H9 (cell line): ENCODE measurements around the gene HSPA12A. TPM values are rescaled to one million over a fixed set of nuclear protein-coding genes. Genes with fewer than 3 reads are reported as not detected.

Experiments used
- DNase-seq: peaks from one replicate; pipeline ENCODE4 v3.0.0-alpha.2; 2017
- H2AFZ ChIP-seq: one replicate; pipeline ENCODE4 v1.6.1; 2013; ENCODE audit warnings: mild to moderate bottlenecking, low read length, control low read depth, moderate library complexity
- H2AK5ac ChIP-seq: 2 replicates; pipeline ENCODE4 v1.6.1; 2013; ENCODE audit warnings: low read length, control low read depth, mixed read lengths; ENCODE audit not compliant: insufficient read length
- H2BK120ac ChIP-seq: one replicate; pipeline ENCODE4 v1.6.1; 2013; ENCODE audit warnings: low read depth, mild to moderate bottlenecking, low read length, control low read depth, inconsistent platforms; ENCODE audit not compliant: poor library complexity, severe bottlenecking
- H2BK12ac ChIP-seq: 2 replicates; pipeline ENCODE4 v1.6.1; 2013; ENCODE audit warnings: low read length, control low read depth, mixed read lengths, low read depth; ENCODE audit not compliant: insufficient read length
- H2BK15ac ChIP-seq: 2 replicates; pipeline ENCODE4 v1.6.1; 2013; ENCODE audit warnings: low read depth, low read length, control low read depth
- H2BK20ac ChIP-seq: one replicate; pipeline ENCODE4 v1.6.1; 2013; ENCODE audit warnings: low read depth, mild to moderate bottlenecking, low read length, control low read depth, inconsistent platforms; ENCODE audit not compliant: poor library complexity, severe bottlenecking
- H2BK5ac ChIP-seq: 2 replicates; pipeline ENCODE4 v1.6.1; 2013; ENCODE audit warnings: low read length, control low read depth, mixed read lengths; ENCODE audit not compliant: insufficient read length
- H3K14ac ChIP-seq: 2 replicates; pipeline ENCODE4 v1.6.1; 2013; ENCODE audit warnings: low read length, control low read depth; ENCODE audit not compliant: insufficient read depth
- H3K18ac ChIP-seq: 2 replicates; pipeline ENCODE4 v1.6.1; 2013; ENCODE audit warnings: low read depth, mild to moderate bottlenecking, mixed read lengths, low read length, control low read depth; ENCODE audit not compliant: insufficient read length
- H3K23ac ChIP-seq: 2 replicates; pipeline ENCODE4 v1.6.1; 2013; ENCODE audit warnings: low read length, control low read depth, mixed read lengths, low read depth; ENCODE audit not compliant: insufficient read length
- H3K23me2 ChIP-seq: 2 replicates; pipeline ENCODE4 v1.6.1; 2013; ENCODE audit warnings: low read depth, mild to moderate bottlenecking, mixed read lengths, low read length, control low read depth; ENCODE audit not compliant: insufficient read length, poor library complexity, severe bottlenecking
- H3K27ac ChIP-seq: 2 replicates; pipeline ENCODE4 v1.5.1; 2013; ENCODE audit warnings: low read length, control low read depth, mixed read lengths, low read depth; ENCODE audit not compliant: insufficient read length
- H3K27me3 ChIP-seq: 2 replicates; pipeline ENCODE4 v1.6.1; 2013; ENCODE audit warnings: low read length, control low read depth, inconsistent platforms; ENCODE audit not compliant: insufficient read depth
- H3K4ac ChIP-seq: 2 replicates; pipeline ENCODE4 v1.6.1; 2013; ENCODE audit warnings: low read depth, mild to moderate bottlenecking, control low read depth, inconsistent platforms, low read length, moderate library complexity
- H3K4me1 ChIP-seq: 2 replicates; pipeline ENCODE4 v1.6.1; 2013; ENCODE audit warnings: low read length, control low read depth, inconsistent platforms; ENCODE audit not compliant: insufficient read depth
- H3K4me2 ChIP-seq: 2 replicates; pipeline ENCODE4 v1.6.1; 2013; ENCODE audit warnings: low read length, control low read depth, mixed read lengths; ENCODE audit not compliant: insufficient read length, insufficient read depth
- H3K56ac ChIP-seq: 2 replicates; pipeline ENCODE4 v1.6.1; 2013; ENCODE audit warnings: low read depth, mild to moderate bottlenecking, mixed read lengths, low read length, control low read depth; ENCODE audit not compliant: insufficient read length
- H3K79me1 ChIP-seq: 2 replicates; pipeline ENCODE4 v1.6.1; 2013; ENCODE audit warnings: low read depth, mild to moderate bottlenecking, moderate library complexity, low read length, control low read depth, inconsistent platforms; ENCODE audit not compliant: insufficient read depth, poor library complexity, severe bottlenecking
- H3K79me2 ChIP-seq: 2 replicates; pipeline ENCODE4 v1.6.1; 2013; ENCODE audit warnings: low read length, control low read depth, inconsistent platforms; ENCODE audit not compliant: insufficient read depth
- H3K9ac ChIP-seq: 2 replicates; pipeline ENCODE4 v1.6.1; 2013; ENCODE audit warnings: low read length, control low read depth, mixed read lengths; ENCODE audit not compliant: insufficient read length; ENCODE audit errors: extremely low read depth
- H3K9me3 ChIP-seq: one replicate; pipeline ENCODE4 v1.6.1; 2013; ENCODE audit warnings: low read depth, low read length, inconsistent platforms; ENCODE audit not compliant: control insufficient read depth
- H3T11ph ChIP-seq: one replicate; pipeline ENCODE4 v1.6.1; 2013; ENCODE audit warnings: mild to moderate bottlenecking, low read length, control low read depth, inconsistent platforms
- H4K20me1 ChIP-seq: one replicate; pipeline ENCODE4 v1.6.1; 2013; ENCODE audit not compliant: control insufficient read depth, insufficient read length, insufficient read depth
- H4K5ac ChIP-seq: 2 replicates; pipeline ENCODE4 v1.6.1; 2013; ENCODE audit warnings: low read depth, mild to moderate bottlenecking, mixed read lengths, low read length, control low read depth; ENCODE audit not compliant: insufficient read length
- H4K8ac ChIP-seq: replicated peaks from 2 replicates; pipeline ENCODE4 v1.6.1; 2013; ENCODE audit warnings: low read length, control low read depth, mixed read lengths, low read depth; ENCODE audit not compliant: insufficient read length
- H4K91ac ChIP-seq: 2 replicates; pipeline ENCODE4 v1.6.1; 2013; ENCODE audit warnings: low read depth, mild to moderate bottlenecking, moderate library complexity, mixed read lengths, low read length, control low read depth; ENCODE audit not compliant: insufficient read length
- H3K27ac Mint-ChIP-seq, 3 experiments: 2 replicates in 2 of 3; 3 replicates in 1 of 3; pipeline ENCODE4 v1.8.0; 2020 to 2021; ENCODE audit warnings: mixed read lengths in 3 of 3, mild to moderate bottlenecking in 1 of 3, moderate library complexity in 1 of 3
- H3K27me3 Mint-ChIP-seq: 2 replicates; pipeline ENCODE4 v1.8.0; 2021; ENCODE audit warnings: low read depth, mild to moderate bottlenecking, moderate library complexity, mixed read lengths
- H3K36me3 Mint-ChIP-seq, 3 experiments: 2 replicates in 2 of 3; 3 replicates in 1 of 3; pipeline ENCODE4 v1.8.0; 2020 to 2021; ENCODE audit warnings: low read depth in 3 of 3, mixed read lengths in 3 of 3; ENCODE audit not compliant: insufficient read depth in 1 of 3
- H3K4me1 Mint-ChIP-seq, 2 experiments: 2 replicates each; pipeline ENCODE4 v1.8.0; 2020; ENCODE audit warnings: mixed read lengths in 2 of 2
- H3K4me3 Mint-ChIP-seq, 2 experiments: 2 replicates in 1 of 2; 3 replicates in 1 of 2; pipeline ENCODE4 v1.8.0; 2020 to 2021; ENCODE audit warnings: mild to moderate bottlenecking in 2 of 2, mixed read lengths in 2 of 2, moderate library complexity in 1 of 2
- H3K9me3 Mint-ChIP-seq, 2 experiments: 2 replicates in 1 of 2; 3 replicates in 1 of 2; pipeline ENCODE4 v1.8.0; 2020; ENCODE audit warnings: mild to moderate bottlenecking in 2 of 2, mixed read lengths in 2 of 2, moderate library complexity in 1 of 2
- CTCF ChIP-seq: fragments of 200-600 bp; sonication (generic); conservative IDR thresholded peaks from 3 replicates; pipeline ENCODE4 v1.8.0; 2021; ENCODE audit warnings: antibody characterized with exemption, mild to moderate bottlenecking
- WGBS: extraction: QIAGEN DNeasy Blood & Tissue Kit; methylation state at CpG from one replicate; pipeline ENCODE4 v1.1.7; 2013; ENCODE audit warnings: missing lambda C conversion rate, low lambda C conversion rate, mixed read lengths; ENCODE audit not compliant: insufficient read length; ENCODE audit errors: extremely low coverage; 5-methylcytosine and 5-hydroxymethylcytosine counted together
- total RNA-seq: library from RNA; stranded (reverse); gene quantifications from 2 replicates; pipeline ENCODE4 v1.2.1, GENCODE V29; 2021

HSPA12A gene
- total RNA-seq, 1 experiment from 2014 or later, result 3.2 TPM

- Histone ChIP-seq H3T11ph (no peak overlapping the region), H3K79me1 (no peaks in the 10 kb centered on the region), H3K4ac (no peak overlapping the region), H2AFZ (no peak overlapping the region), H3K79me2 (no peaks in the 10 kb centered on the region), H3K14ac (no peak overlapping the region), H2AK5ac (no peak overlapping the region), H2BK120ac (no peak overlapping the region), H4K20me1 (no peaks in the 10 kb centered on the region), H2BK12ac (no peak overlapping the region), H3K23ac (no peak overlapping the region), H3K56ac (no peak overlapping the region), H2BK20ac (no peak overlapping the region), H3K9me3 (no peaks in the 10 kb centered on the region), H2BK15ac (no peak overlapping the region), H4K8ac (no peak overlapping the region), H4K5ac (no peak overlapping the region), H3K27me3 (no peaks in the 10 kb centered on the region), H3K27ac (no peak overlapping the region), H3K4me1 (peaks cover 4% of the 10 kb centered on the region; the same call in 1 of the 2 replicates), H3K23me2 (no peaks in the 10 kb centered on the region), H3K18ac (no peak overlapping the region), H3K4me2 (no peak overlapping the region), H2BK5ac (no peak overlapping the region), H3K9ac (no peak overlapping the region), H4K91ac (no peak overlapping the region)
- no peak overlapping the region for H3K4me3 Mint-ChIP-seq
- peaks cover 15% of the 10 kb centered on the region for H3K27me3 Mint-ChIP-seq
- H3K27ac Mint-ChIP-seq, result no peak overlapping the region
- peaks cover 31 to 36% of the 10 kb centered on the region in 2 experiments for H3K4me1 Mint-ChIP-seq
- no peak for TF ChIP-seq CTCF
- peaks cover 1 to 5% (median 1%) of the 10 kb centered on the region in 3 experiments; a peak in 3 of 7 replicates for H3K36me3 Mint-ChIP-seq
- DNase-seq, result no peak
- no CpG with 5 or more reads among the region's 3 CpGs for WGBS
- H3K9me3 Mint-ChIP-seq, result 0 out of 5 replicates have a peak, but pooled peaks cover 0 to 3% of the 10 kb centered on the region in 2 experiments
These were observed 55.7 kb downstream of the HSPA12A start for GRCh38 chr10:116686632-116687031.
